ENCODE measurements around the gene HOXD8. TPM values are rescaled to one million over a fixed set of nuclear protein-coding genes. Genes with fewer than 3 reads are reported as not detected.

Gene HOXD8
- total RNA-seq, 1 donor from 2014 or later, result not detected

DNA sequence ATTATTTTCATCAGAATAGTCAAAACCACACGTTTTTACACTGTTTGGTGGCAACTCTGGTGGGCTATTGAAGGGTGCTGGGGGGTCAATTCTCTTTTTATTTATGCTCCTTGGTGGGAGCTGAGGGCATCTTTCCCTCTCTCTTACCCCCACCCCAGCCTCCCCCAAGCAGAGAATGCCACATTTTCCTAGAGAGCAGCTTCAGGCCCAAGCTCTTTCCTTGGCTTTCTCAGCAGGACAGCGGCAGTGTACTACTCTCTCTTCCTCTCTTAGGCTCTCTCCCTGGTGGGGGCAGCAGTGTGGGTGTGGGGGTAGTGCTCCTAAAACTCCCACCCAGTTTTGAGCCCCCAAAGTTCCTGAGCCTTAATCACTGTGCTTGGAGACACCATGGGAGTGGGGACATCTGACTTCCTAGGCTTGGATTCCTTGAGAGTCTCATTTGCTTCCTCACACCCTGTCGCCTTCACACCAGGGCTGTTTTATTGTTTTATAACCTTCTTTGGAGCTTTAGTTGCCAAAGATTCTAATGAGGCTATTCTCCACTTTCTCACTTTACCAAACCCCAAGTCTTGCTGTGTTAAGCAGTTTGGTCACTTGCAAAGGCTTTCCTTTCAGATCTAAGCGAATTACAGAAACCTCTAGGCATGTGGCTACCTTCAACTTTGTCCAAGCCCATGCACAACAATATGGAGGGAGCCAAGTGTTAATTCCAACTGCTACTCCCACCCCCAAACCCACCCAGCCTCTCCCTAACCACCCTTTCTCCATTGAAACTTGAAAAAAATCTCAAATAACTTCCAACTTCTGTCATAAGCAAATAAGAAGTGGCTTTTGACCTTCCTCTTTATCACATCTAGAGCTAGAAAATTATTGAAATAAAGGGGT lies 15.8 kb downstream of the HOXD8 start:
- H3K4me1 Mint-ChIP-seq (ENCODE audit: low read depth), result no peaks in the 10 kb centered on the region
- no peak overlapping the region for H3K27ac Mint-ChIP-seq (ENCODE audit: unreplicated experiment)
- no peaks in the 10 kb centered on the region for H3K9me3 Mint-ChIP-seq (ENCODE audit: low read depth)
- TF ChIP-seq CTCF (IDR thresholded peaks at IDR 0.05), result no peak
- DNase-seq (ENCODE audit: low spot score), result no peak
- H3K4me3 Mint-ChIP-seq (ENCODE audit: unreplicated experiment), result no peak overlapping the region
- peaks cover 89% of the 10 kb centered on the region for H3K27me3 Mint-ChIP-seq (ENCODE audit: low read depth)
- no peaks in the 10 kb centered on the region for H3K36me3 Mint-ChIP-seq (ENCODE audit: low read depth)

- DNase-seq (ENCODE audit: low spot score), result no peak
- Mint-ChIP-seq H3K27me3 (ENCODE audit: low read depth) (peaks cover 92% of the 10 kb centered on the region), H3K36me3 (ENCODE audit: low read depth) (no peaks in the 10 kb centered on the region), H3K4me1 (ENCODE audit: low read depth) (no peaks in the 10 kb centered on the region), H3K4me3 (ENCODE audit: unreplicated experiment) (no peak overlapping the region), H3K9me3 (ENCODE audit: low read depth) (no peaks in the 10 kb centered on the region), H3K27ac (ENCODE audit: unreplicated experiment) (no peak overlapping the region)
- no peak for TF ChIP-seq CTCF (IDR thresholded peaks at IDR 0.05)
Observed at GRCh38 chr2:176146101-176146500, 16.6 kb downstream of the HOXD8 start.

DNA sequence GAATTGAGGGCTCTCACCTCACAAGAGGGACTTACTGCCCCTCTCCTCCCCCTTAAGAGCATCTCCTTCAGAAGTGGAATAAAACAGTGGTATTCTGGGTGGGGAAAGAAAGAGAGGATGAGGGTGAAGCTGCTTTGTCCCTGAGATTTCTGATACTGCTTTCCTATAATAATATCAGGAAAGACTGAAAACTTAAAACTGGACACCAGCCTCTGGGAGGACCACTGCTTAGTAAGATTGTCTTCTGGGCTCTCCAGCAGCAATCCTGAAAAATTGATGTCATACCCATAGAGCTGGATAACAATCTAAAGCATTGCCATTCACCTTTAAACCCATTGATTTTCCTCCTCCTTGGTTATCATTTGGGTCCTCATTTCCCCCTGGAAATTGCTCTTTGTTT lies 17.1 kb downstream of the HOXD8 start:
- H3K9me3 Mint-ChIP-seq (ENCODE audit: low read depth), result no peaks in the 10 kb centered on the region
- no peak overlapping the region for H3K27ac Mint-ChIP-seq (ENCODE audit: unreplicated experiment)
- H3K4me1 Mint-ChIP-seq (ENCODE audit: low read depth), result no peaks in the 10 kb centered on the region
- H3K4me3 Mint-ChIP-seq (ENCODE audit: unreplicated experiment), result no peak overlapping the region
- H3K27me3 Mint-ChIP-seq (ENCODE audit: low read depth), result peaks cover 91% of the 10 kb centered on the region
- no peaks in the 10 kb centered on the region for H3K36me3 Mint-ChIP-seq (ENCODE audit: low read depth)
- TF ChIP-seq CTCF (IDR thresholded peaks at IDR 0.05), result no peak
- no peak for DNase-seq (ENCODE audit: low spot score)

DNA sequence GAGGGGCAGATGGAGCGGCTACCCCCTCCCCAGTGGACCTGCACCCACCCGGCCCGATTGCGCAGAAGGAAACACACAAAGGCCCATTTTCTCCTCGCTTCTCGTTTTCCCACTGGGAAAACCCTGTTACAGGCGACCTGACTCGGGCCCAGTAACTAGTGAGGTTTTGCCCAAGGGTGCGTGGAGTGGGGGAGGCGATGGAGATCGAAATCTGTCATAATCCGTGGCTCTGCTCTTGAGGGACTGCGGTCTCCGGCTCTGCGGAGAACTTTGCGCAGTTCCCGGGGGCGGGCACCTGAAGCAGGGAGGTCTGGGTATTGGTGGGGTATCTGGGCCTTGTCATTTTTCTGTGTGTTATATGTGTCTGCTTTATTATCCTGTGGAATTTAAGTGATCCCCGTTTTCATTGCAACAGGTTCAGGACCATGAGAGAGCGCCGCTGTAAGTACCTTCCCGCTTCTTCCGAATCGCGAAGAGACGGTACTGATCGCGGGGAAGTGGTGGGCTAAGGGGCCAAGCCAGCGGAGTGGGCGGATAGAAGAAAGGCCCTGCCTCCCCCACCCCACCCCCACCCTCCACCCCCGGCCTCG lies 17.8 kb downstream of the HOXD8 start:
- Mint-ChIP-seq H3K9me3 (ENCODE audit: low read depth) (no peaks in the 10 kb centered on the region), H3K27me3 (ENCODE audit: low read depth) (peaks cover 87% of the 10 kb centered on the region), H3K4me1 (ENCODE audit: low read depth) (no peaks in the 10 kb centered on the region), H3K27ac (ENCODE audit: unreplicated experiment) (no peak overlapping the region), H3K36me3 (ENCODE audit: low read depth) (no peaks in the 10 kb centered on the region), H3K4me3 (ENCODE audit: unreplicated experiment) (no peak overlapping the region)
- TF ChIP-seq CTCF (IDR thresholded peaks at IDR 0.05), result no peak
- DNase-seq (ENCODE audit: low spot score), result no peak

- peaks cover 87% of the 10 kb centered on the region for H3K27me3 Mint-ChIP-seq (ENCODE audit: low read depth)
- TF ChIP-seq CTCF (IDR thresholded peaks at IDR 0.05), result no peak
- no peak overlapping the region for H3K4me3 Mint-ChIP-seq (ENCODE audit: unreplicated experiment)
- no peaks in the 10 kb centered on the region for H3K36me3 Mint-ChIP-seq (ENCODE audit: low read depth)
- DNase-seq (ENCODE audit: low spot score), result no peak
- H3K4me1 Mint-ChIP-seq (ENCODE audit: low read depth), result no peaks in the 10 kb centered on the region
- H3K9me3 Mint-ChIP-seq (ENCODE audit: low read depth), result no peaks in the 10 kb centered on the region
- H3K27ac Mint-ChIP-seq (ENCODE audit: unreplicated experiment), result no peak overlapping the region
Observed at GRCh38 chr2:176147800-176148496, 18.4 kb downstream of the HOXD8 start.
